ENCODE results near the gene TBC1D8.

TBC1D8 gene

DNA sequence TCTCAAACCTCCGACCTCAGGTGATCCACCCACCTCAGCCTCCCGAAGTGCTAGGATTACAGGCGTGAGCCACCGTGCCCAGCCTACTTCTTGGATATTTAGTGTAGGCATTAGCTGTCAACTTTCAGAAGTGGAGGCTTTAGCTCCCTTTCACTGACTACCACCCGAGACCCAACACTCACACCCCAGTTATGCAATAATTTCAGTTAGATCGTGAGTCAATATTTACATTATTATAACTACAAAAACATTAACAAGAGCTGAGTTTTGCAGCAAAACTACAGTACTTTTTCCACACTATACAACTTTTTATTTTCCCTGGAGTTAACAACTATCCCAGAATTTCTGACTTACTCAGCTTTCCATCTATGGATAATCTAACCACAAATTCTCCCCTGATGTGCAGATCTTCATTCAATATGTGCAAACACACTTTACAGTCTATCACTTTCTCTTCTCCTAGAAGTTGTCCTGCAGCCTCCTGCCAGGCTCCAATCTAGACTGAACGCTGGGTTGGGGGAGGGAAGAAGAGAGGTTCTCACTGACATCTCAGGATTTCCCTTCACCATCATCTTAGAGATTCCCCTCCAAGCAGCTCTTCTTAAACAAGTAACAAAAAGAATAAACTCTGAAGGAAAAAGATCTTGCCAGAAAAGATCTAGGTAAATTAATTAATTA lies 10.1 kb downstream of the TBC1D8 start:
- in situ Hi-C loops (cut with MboI; ENCODE audit: low pct_unique_long_range_greater_than_20kb, low sequenced_read_pairs, unreplicated experiment): no loop called here
- DNase-seq (ENCODE audit: low spot score): no peak
- TF ChIP-seq, protein P1, sequence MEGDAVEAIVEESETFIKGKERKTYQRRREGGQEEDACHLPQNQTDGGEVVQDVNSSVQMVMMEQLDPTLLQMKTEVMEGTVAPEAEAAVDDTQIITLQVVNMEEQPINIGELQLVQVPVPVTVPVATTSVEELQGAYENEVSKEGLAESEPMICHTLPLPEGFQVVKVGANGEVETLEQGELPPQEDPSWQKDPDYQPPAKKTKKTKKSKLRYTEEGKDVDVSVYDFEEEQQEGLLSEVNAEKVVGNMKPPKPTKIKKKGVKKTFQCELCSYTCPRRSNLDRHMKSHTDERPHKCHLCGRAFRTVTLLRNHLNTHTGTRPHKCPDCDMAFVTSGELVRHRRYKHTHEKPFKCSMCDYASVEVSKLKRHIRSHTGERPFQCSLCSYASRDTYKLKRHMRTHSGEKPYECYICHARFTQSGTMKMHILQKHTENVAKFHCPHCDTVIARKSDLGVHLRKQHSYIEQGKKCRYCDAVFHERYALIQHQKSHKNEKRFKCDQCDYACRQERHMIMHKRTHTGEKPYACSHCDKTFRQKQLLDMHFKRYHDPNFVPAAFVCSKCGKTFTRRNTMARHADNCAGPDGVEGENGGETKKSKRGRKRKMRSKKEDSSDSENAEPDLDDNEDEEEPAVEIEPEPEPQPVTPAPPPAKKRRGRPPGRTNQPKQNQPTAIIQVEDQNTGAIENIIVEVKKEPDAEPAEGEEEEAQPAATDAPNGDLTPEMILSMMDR (IDR thresholded peaks at IDR 0.05; ENCODE audit: extremely low read depth, insufficient read depth, missing control alignments): no peak

DNA sequence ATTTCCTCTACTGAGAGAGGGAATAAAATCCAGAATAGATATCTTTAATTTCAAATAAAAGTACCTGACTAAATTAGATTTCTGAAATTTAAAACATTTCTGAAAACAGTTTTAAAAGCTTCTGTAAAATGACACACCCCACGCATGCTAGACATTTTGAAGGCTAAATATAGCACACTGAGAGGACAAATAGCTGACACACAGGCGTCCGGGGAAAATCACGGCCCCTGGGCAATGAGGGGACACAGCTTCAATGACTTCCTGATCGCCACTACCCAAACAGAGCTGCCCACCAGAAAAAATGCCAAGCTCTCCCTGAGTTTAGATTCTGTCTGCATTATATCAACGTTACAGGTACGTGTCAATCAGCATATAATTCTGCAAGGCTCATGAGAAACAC lies 10.9 kb downstream of the TBC1D8 start:
- in situ Hi-C loops (cut with MboI; ENCODE audit: low pct_unique_long_range_greater_than_20kb, low sequenced_read_pairs, unreplicated experiment): no loop called here
- TF ChIP-seq, protein P1 (IDR thresholded peaks at IDR 0.05; ENCODE audit: extremely low read depth, insufficient read depth, missing control alignments): no peak
- no peak for DNase-seq (ENCODE audit: low spot score)

DNA sequence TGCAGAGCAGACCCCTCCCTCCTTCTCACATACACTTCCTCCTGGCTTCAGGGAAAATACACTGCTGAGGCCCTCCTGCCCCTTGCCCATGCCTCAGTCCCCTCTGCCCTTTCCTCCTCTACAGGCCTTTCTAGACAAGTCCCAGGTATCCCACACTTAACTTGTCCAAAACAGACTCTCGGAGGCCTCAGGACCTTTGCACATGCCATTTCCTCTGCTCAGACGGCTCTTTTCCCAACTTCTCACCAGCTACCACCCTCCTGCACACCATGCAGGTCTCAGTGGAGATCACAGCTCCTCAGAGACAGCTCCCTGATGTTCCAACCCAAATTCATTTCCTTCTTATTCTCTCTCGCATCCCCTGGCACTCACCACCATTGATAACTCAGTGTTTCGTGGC lies 11.7 kb downstream of the TBC1D8 start:
- TF ChIP-seq, protein P1 (IDR thresholded peaks at IDR 0.05; ENCODE audit: extremely low read depth, insufficient read depth, missing control alignments): no peak

DNA sequence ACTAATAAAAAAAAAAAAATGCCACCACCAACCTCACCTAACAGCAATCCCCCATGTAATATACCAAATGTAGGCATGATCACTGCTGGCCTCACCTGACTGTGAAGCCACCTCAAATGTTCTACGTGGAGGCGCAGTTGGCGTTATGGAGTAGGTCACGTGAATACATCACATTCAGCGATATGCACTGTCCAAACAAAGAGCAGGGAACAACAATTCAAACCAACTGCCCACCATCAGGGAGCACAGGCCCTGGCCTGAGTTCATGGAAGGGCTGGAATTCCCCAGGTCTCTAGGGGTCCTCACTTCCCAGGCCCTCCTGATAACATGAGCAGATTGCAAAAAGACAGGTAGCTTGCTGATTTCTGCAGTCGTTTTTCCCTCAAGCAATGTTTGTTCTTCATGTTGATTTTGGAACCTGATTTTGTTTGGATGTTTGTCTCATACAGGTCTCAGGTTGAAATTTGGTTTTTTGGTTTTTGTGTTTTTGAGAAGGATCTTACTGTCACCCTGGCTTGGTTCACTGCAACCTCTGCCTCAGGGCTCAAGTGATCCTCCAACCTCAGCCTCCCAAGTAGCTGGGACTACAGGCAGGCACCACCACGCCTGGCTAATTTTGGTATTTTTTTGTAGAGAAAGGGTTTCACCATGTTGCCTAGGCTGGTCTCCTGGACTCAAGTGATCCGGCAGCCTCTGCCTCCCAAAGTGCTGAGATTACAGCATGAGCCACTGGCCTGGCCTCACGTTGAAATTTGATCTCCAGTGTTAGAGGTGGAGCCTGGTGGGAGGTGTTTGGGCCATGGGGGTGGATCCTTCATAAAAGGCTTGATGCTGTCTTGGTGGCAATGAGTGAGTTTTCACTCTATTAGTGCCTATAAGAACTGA lies 15.5 kb downstream of the TBC1D8 start:
- TF ChIP-seq, protein P1 (IDR thresholded peaks at IDR 0.05; ENCODE audit: extremely low read depth, insufficient read depth, missing control alignments): no peak
- no peak for DNase-seq (ENCODE audit: low spot score)
- in situ Hi-C loops (cut with MboI; ENCODE audit: low pct_unique_long_range_greater_than_20kb, low sequenced_read_pairs, unreplicated experiment): no loop called here

More for the DNA sequence above, 11.7 kb downstream of the TBC1D8 start:
- DNase-seq (ENCODE audit: low spot score): no peak
- in situ Hi-C loops (cut with MboI; ENCODE audit: low pct_unique_long_range_greater_than_20kb, low sequenced_read_pairs, unreplicated experiment): no loop called here

DNA sequence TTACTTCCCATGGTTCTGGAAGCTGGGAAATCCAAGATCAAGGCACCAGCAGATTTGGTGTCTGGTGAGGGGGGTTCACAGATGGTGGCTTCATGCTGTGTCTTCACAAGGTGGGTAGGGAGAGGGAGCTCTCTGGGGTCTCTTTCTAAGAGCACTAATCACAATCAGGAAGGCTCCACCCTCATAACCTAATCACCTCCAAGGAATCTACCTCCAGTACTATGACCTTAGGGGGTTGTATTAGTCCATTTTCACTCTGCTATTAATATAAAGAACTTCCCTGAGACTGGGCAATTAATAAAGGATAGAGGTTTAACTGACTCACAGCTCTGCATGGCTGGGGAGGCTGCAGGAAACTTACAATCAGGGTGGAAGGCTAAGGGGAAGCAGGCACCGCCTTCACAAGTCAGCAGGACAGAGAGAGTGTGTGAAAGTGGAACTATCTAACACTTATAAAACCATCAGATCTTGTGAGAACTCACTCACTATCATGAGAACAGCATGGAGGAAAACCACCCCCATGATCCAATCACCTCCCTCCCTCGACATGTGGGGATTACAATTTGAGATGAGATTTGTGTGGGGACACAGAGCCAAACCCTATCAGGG lies 17.6 kb downstream of the TBC1D8 start:
- DNase-seq (ENCODE audit: low spot score): no peak
- TF ChIP-seq, protein P1 (IDR thresholded peaks at IDR 0.05; ENCODE audit: extremely low read depth, insufficient read depth, missing control alignments): no peak
- in situ Hi-C loops (cut with MboI; ENCODE audit: low pct_unique_long_range_greater_than_20kb, low sequenced_read_pairs, unreplicated experiment): no loop called here

DNA sequence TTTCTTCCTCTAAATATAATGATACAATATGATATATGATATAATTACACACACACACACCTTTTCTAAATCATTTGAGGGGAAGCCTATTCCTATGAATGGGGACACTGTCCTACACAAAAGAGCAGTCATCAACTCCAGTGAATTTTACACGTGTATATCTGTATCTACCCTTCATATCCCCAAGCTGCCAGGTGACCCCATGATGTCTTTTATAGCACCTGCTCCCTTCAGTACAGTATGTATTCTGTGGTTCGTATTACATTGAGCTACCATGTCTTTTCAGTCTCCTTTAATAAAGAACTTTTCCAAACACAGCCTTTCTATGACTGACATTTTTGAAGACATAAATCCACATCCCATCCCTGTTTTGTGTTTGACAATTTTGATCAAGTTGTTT lies 19.0 kb downstream of the TBC1D8 start:
- no peak for DNase-seq (ENCODE audit: low spot score)
- TF ChIP-seq, protein P1 (IDR thresholded peaks at IDR 0.05; ENCODE audit: extremely low read depth, insufficient read depth, missing control alignments): no peak
- in situ Hi-C loops (cut with MboI; ENCODE audit: low pct_unique_long_range_greater_than_20kb, low sequenced_read_pairs, unreplicated experiment): no loop called here
